Activated T-helper 1 cell treated with anti-CD3 and anti-CD28 coated beads, Interleukin-12 subunit alpha, Interleukin-12 subunit beta, Interleukin-2, Interleukin-4 antibody, amounts not matched to agents 30 ng/mL and 10 ng/mL and 1 ng/mL, durations not matched to agents 14 hours and 24 hours and 36 hours (primary cell): ENCODE measurements around the gene THNSL1. TPM values are rescaled to one million over a fixed set of nuclear protein-coding genes. Genes with fewer than 3 reads are reported as not detected.
"Not testable (repeated sequence)": the region's sequence is repeated elsewhere in the genome, so short reads cannot be mapped to it uniquely, and the experiment has no call there.

Experiments used
- DNase-seq: peaks from one replicate; pipeline ENCODE4 v3.0.0; 2021; ENCODE audit warnings: low spot score
- H3K27ac Mint-ChIP-seq: one replicate; pipeline ENCODE4 v1.8.0; 2021; ENCODE audit warnings: mild to moderate bottlenecking, mixed read lengths
- H3K27me3 Mint-ChIP-seq: one replicate; pipeline ENCODE4 v1.8.0; 2022; ENCODE audit warnings: mild to moderate bottlenecking, moderate library complexity, mixed read lengths; ENCODE audit not compliant: insufficient read depth
- H3K36me3 Mint-ChIP-seq: one replicate; pipeline ENCODE4 v1.8.0; 2021; ENCODE audit warnings: low read depth, mixed read lengths
- H3K4me1 Mint-ChIP-seq: one replicate; pipeline ENCODE4 v1.8.0; 2021; ENCODE audit warnings: low read depth, mixed read lengths
- H3K4me3 Mint-ChIP-seq: one replicate; pipeline ENCODE4 v1.8.0; 2021; ENCODE audit warnings: mild to moderate bottlenecking, moderate library complexity, mixed read lengths
- H3K9me3 Mint-ChIP-seq: one replicate; pipeline ENCODE4 v1.8.0; 2021; ENCODE audit warnings: mixed read lengths
- intact Hi-C: fragments of 100-400 bp; cut with micrococcal nuclease; formaldehyde crosslinking; loops from one replicate; pipeline ENCODE4 v1.15.1; 2024
- total RNA-seq: library from RNA; stranded (reverse); gene quantifications from 2 replicates; pipeline ENCODE4 v1.2.3, GENCODE V29; 2022

Gene THNSL1
- 3.0 and 3.1 TPM in 2 replicates for total RNA-seq

GRCh38 chr10:25016376-25017153, at the start of gene THNSL1:
Gene THNSL1, plus strand, starts transcription at chr10:25016612. Its CDS starts 6,612 bp downstream, at chr10:25023224.
- Mint-ChIP-seq H3K9me3 (peaks cover 7% of the 10 kb centered on the region), H3K4me3 (peak within 1 kb of the TSS; percentile 89), H3K36me3 (peaks cover 1% of the 10 kb centered on the region), H3K27ac (peak within 1 kb of the TSS; percentile 95), H3K4me1 (peaks cover 16% of the 10 kb centered on the region), H3K27me3 (peaks cover 2% of the 10 kb centered on the region)
- peak; percentile 97 for DNase-seq
- intact Hi-C loops: loop anchor here (1.0 to 5.0 kb wide), 14 partner anchors 46 to 1579 kb away; partner anchors contain the start of genes OTUD1 and PRTFDC1

- Mint-ChIP-seq H3K27ac (no peak overlapping the region), H3K4me3 (no peak overlapping the region), H3K36me3 (no peaks in the 10 kb centered on the region), H3K4me1 (peaks cover 8% of the 10 kb centered on the region), H3K27me3 (no peaks in the 10 kb centered on the region), H3K9me3 (no peaks in the 10 kb centered on the region)
- intact Hi-C loops: no loop called here
- DNase-seq: no peak
Measured at GRCh38 chr10:24966962-24967481, 49.4 kb upstream of the THNSL1 start.

GRCh38 chr10:24968349-24968748, 48.1 kb upstream of the THNSL1 start:
- no peaks in the 10 kb centered on the region for H3K36me3 Mint-ChIP-seq

GRCh38 chr10:24968951-24969350, 47.5 kb upstream of the THNSL1 start:
- H3K9me3 Mint-ChIP-seq, DNase-seq, intact Hi-C loops, H3K4me3 Mint-ChIP-seq, H3K4me1 Mint-ChIP-seq, H3K36me3 Mint-ChIP-seq, H3K27ac Mint-ChIP-seq, H3K27me3 Mint-ChIP-seq: not testable (repeated sequence)

More at GRCh38 chr10:24968349-24968748, 48.1 kb upstream of the THNSL1 start:
- no peak overlapping the region for H3K27ac Mint-ChIP-seq
- H3K4me3 Mint-ChIP-seq: no peak overlapping the region
- H3K27me3 Mint-ChIP-seq: peaks cover 3% of the 10 kb centered on the region
- no peaks in the 10 kb centered on the region for H3K4me1 Mint-ChIP-seq
- intact Hi-C loops: no loop called here
- DNase-seq: no peak
- H3K9me3 Mint-ChIP-seq: no peaks in the 10 kb centered on the region

GRCh38 chr10:24969841-24970281, 46.6 kb upstream of the THNSL1 start:
- Mint-ChIP-seq H3K36me3 (no peaks in the 10 kb centered on the region), H3K9me3 (no peaks in the 10 kb centered on the region), H3K4me1 (no peaks in the 10 kb centered on the region), H3K27ac (no peak overlapping the region), H3K4me3 (no peak overlapping the region), H3K27me3 (peaks cover 3% of the 10 kb centered on the region)
- intact Hi-C loops: no loop called here
- DNase-seq: no peak

- intact Hi-C loops: no loop called here
- no peak overlapping the region for H3K27ac Mint-ChIP-seq
- no peaks in the 10 kb centered on the region for H3K36me3 Mint-ChIP-seq
- no peak for DNase-seq
- H3K27me3 Mint-ChIP-seq: peaks cover 5% of the 10 kb centered on the region
- H3K4me1 Mint-ChIP-seq: no peaks in the 10 kb centered on the region
- H3K9me3 Mint-ChIP-seq: no peaks in the 10 kb centered on the region
- no peak overlapping the region for H3K4me3 Mint-ChIP-seq
Measured at GRCh38 chr10:24971374-24971773, 45.0 kb upstream of the THNSL1 start.

GRCh38 chr10:24973163-24973562, 43.2 kb upstream of the THNSL1 start:
- intact Hi-C loops: no loop called here
- no peaks in the 10 kb centered on the region for H3K4me1 Mint-ChIP-seq
- H3K27ac Mint-ChIP-seq: no peak overlapping the region
- no peaks in the 10 kb centered on the region for H3K9me3 Mint-ChIP-seq
- H3K4me3 Mint-ChIP-seq: no peak overlapping the region
- no peak for DNase-seq
- H3K36me3 Mint-ChIP-seq: no peaks in the 10 kb centered on the region
- peaks cover 7% of the 10 kb centered on the region for H3K27me3 Mint-ChIP-seq

- no peaks in the 10 kb centered on the region for H3K36me3 Mint-ChIP-seq
- H3K4me1 Mint-ChIP-seq: no peaks in the 10 kb centered on the region
- intact Hi-C loops: no loop called here
- H3K27ac Mint-ChIP-seq: no peak overlapping the region
- no peak overlapping the region for H3K4me3 Mint-ChIP-seq
- no peaks in the 10 kb centered on the region for H3K9me3 Mint-ChIP-seq
- DNase-seq: no peak
- H3K27me3 Mint-ChIP-seq: peaks cover 15% of the 10 kb centered on the region
Measured at GRCh38 chr10:24974976-24975375, 41.4 kb upstream of the THNSL1 start.

GRCh38 chr10:24979685-24980084, 36.7 kb upstream of the THNSL1 start:
- no peaks in the 10 kb centered on the region for H3K36me3 Mint-ChIP-seq
- DNase-seq: no peak
- no peaks in the 10 kb centered on the region for H3K9me3 Mint-ChIP-seq
- intact Hi-C loops: no loop called here
- no peaks in the 10 kb centered on the region for H3K4me1 Mint-ChIP-seq
- no peak overlapping the region for H3K4me3 Mint-ChIP-seq
- peaks cover 12% of the 10 kb centered on the region for H3K27me3 Mint-ChIP-seq
- no peak overlapping the region for H3K27ac Mint-ChIP-seq

GRCh38 chr10:24981161-24981710, 35.2 kb upstream of the THNSL1 start:
- no peak for DNase-seq
- peaks cover 10% of the 10 kb centered on the region for H3K27me3 Mint-ChIP-seq
- H3K9me3 Mint-ChIP-seq: no peaks in the 10 kb centered on the region
- H3K4me3 Mint-ChIP-seq: no peak overlapping the region
- intact Hi-C loops: no loop called here
- H3K27ac Mint-ChIP-seq: no peak overlapping the region
- no peaks in the 10 kb centered on the region for H3K36me3 Mint-ChIP-seq
- H3K4me1 Mint-ChIP-seq: no peaks in the 10 kb centered on the region

GRCh38 chr10:24982319-24983112, 33.9 kb upstream of the THNSL1 start:
- Mint-ChIP-seq H3K27me3 (peaks cover 12% of the 10 kb centered on the region), H3K4me3 (no peak overlapping the region), H3K27ac (no peak overlapping the region), H3K4me1 (no peaks in the 10 kb centered on the region), H3K36me3 (no peaks in the 10 kb centered on the region), H3K9me3 (no peaks in the 10 kb centered on the region)
- DNase-seq: no peak
- intact Hi-C loops: no loop called here

- no peak for DNase-seq
- intact Hi-C loops: no loop called here
- no peak overlapping the region for H3K27ac Mint-ChIP-seq
- no peaks in the 10 kb centered on the region for H3K36me3 Mint-ChIP-seq
- H3K27me3 Mint-ChIP-seq: peaks cover 10% of the 10 kb centered on the region
- no peak overlapping the region for H3K4me3 Mint-ChIP-seq
- H3K9me3 Mint-ChIP-seq: no peaks in the 10 kb centered on the region
- no peaks in the 10 kb centered on the region for H3K4me1 Mint-ChIP-seq
Measured at GRCh38 chr10:24983130-24983529, 33.3 kb upstream of the THNSL1 start.

GRCh38 chr10:24983946-24984345, 32.5 kb upstream of the THNSL1 start:
- Mint-ChIP-seq H3K9me3 (no peaks in the 10 kb centered on the region), H3K36me3 (no peaks in the 10 kb centered on the region)

More at GRCh38 chr10:24983946-24984345, 32.5 kb upstream of the THNSL1 start:
- intact Hi-C loops: no loop called here
- Mint-ChIP-seq H3K27me3 (peaks cover 4% of the 10 kb centered on the region), H3K4me1 (no peaks in the 10 kb centered on the region), H3K27ac (no peak overlapping the region), H3K4me3 (no peak overlapping the region)
- no peak for DNase-seq
